ENCODE results near the gene SLC31A1. TPM values are rescaled to one million over a fixed set of nuclear protein-coding genes. Genes with fewer than 3 reads are reported as not detected.

SLC31A1 gene
- total and polyA plus RNA-seq, 2 donors (not counting 1 experiment from before 2014, with no cell fraction given) = 1.1 to 3.2 TPM

DNA sequence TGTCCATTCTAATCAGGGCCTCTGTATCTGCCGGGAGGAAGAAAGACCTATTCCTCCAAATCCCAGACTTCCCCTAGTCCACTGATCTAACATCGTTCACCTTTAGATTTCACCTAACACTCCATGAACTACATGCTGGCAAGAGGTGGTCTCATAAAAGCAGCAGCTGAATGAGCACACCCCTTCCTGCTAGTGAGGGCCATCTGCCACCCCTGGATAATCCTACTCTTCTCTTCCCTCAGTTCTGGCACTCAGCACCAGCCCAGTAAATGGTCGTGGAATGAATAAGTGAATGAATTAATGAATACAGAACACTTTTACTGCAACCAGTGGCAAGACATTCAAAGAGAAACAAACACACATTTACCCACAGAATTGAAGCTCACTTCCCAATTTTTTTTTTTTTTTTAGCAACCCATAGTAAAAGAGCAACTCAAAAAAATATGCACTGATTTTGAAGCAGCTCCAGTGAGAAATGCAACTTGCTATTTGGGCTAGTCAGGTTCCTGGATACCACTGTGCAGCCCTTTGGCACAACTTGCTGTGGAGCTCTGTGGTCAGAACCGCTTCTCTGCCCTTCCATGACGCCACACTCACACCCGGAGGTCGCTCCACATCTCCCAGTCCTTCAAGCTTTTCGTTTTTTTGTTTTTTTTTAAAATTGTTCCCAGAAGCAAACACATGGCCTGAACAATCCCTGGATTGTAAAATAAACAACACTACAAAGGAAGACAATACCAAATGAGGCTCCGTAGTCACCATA is 75.6 kb downstream of the SLC31A1 start:
- CTCF ChIA-PET = no interaction called here
- H3K36me3 ChIP-seq (replicated peaks in 1 of 2; ENCODE audit: control extremely low read depth in 1 of 2, control insufficient read depth in 1 of 2, extremely low read depth in 1 of 2, insufficient read depth in 2 of 2, low read length in 1 of 2) = peaks cover 0 to 10% of the 10 kb centered on the region in 2 experiments
- WGBS (ENCODE audit: insufficient coverage) = 83% methylated on average over 7 of the region's 9 CpGs
- H3K4me1 ChIP-seq (ENCODE audit: control insufficient read depth in 2 of 2, insufficient read depth in 2 of 2, low read length in 2 of 2) = no peaks in the 10 kb centered on the region
- H3K4me3 Mint-ChIP-seq = no peak overlapping the region
- H3K27ac Mint-ChIP-seq = no peak overlapping the region
- H3K4me3 ChIP-seq (ENCODE audit: control extremely low read depth in 1 of 5, extremely low read depth in 1 of 5, insufficient read depth in 1 of 5, low read depth in 2 of 5, low read length in 4 of 5) = no peak overlapping the region
- H3K4me1 Mint-ChIP-seq = no peaks in the 10 kb centered on the region
- no peaks in the 10 kb centered on the region for H3K9me3 ChIP-seq (ENCODE audit: control extremely low read depth in 1 of 3, control insufficient read depth in 2 of 3, insufficient read depth in 1 of 3, low read length in 2 of 3)
- H3K9me3 Mint-ChIP-seq (ENCODE audit: insufficient read depth) = no peaks in the 10 kb centered on the region
- POLR2A ChIA-PET = no interaction called here
- DNase-seq = no peak
- no peak overlapping the region for H2AFZ ChIP-seq (ENCODE audit: insufficient read depth, low read depth, low read length, poor library complexity, severe bottlenecking)
- no peak overlapping the region for H3K9ac ChIP-seq (ENCODE audit: low read length)
- intact Hi-C loops (cut with micrococcal nuclease) = no loop called here
- no peak overlapping the region for H3K27ac ChIP-seq (ENCODE audit: low read length in 2 of 2)
- no peaks in the 10 kb centered on the region for H3K79me2 ChIP-seq (ENCODE audit: control insufficient read depth, insufficient read depth, low read length)
- no peak overlapping the region for H3K4me2 ChIP-seq (replicated peaks; ENCODE audit: low read depth, low read length, poor library complexity, severe bottlenecking)
- no peak for ATAC-seq (ENCODE audit: low read depth)
- peaks cover 0 to 5% (median 0%) of the 10 kb centered on the region in 4 experiments for H3K27me3 ChIP-seq (replicated peaks in 1 of 4; ENCODE audit: control extremely low read depth in 1 of 4, control insufficient read depth in 3 of 4, insufficient read depth in 4 of 4, low read length in 3 of 4)
- peaks cover 14% of the 10 kb centered on the region for H3K27me3 Mint-ChIP-seq
- no peak for TF ChIP-seq EZH2 (IDR thresholded peaks at IDR 0.05; ENCODE audit: borderline replicate concordance, insufficient read depth, low read depth, low read length, poor library complexity, severe bottlenecking)
- TF ChIP-seq, protein P1, sequence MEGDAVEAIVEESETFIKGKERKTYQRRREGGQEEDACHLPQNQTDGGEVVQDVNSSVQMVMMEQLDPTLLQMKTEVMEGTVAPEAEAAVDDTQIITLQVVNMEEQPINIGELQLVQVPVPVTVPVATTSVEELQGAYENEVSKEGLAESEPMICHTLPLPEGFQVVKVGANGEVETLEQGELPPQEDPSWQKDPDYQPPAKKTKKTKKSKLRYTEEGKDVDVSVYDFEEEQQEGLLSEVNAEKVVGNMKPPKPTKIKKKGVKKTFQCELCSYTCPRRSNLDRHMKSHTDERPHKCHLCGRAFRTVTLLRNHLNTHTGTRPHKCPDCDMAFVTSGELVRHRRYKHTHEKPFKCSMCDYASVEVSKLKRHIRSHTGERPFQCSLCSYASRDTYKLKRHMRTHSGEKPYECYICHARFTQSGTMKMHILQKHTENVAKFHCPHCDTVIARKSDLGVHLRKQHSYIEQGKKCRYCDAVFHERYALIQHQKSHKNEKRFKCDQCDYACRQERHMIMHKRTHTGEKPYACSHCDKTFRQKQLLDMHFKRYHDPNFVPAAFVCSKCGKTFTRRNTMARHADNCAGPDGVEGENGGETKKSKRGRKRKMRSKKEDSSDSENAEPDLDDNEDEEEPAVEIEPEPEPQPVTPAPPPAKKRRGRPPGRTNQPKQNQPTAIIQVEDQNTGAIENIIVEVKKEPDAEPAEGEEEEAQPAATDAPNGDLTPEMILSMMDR (IDR thresholded peaks at IDR 0.05) = no peak
- H4K20me1 ChIP-seq (ENCODE audit: control insufficient read depth, insufficient read depth, low read length, poor library complexity, severe bottlenecking) = no peaks in the 10 kb centered on the region

DNA sequence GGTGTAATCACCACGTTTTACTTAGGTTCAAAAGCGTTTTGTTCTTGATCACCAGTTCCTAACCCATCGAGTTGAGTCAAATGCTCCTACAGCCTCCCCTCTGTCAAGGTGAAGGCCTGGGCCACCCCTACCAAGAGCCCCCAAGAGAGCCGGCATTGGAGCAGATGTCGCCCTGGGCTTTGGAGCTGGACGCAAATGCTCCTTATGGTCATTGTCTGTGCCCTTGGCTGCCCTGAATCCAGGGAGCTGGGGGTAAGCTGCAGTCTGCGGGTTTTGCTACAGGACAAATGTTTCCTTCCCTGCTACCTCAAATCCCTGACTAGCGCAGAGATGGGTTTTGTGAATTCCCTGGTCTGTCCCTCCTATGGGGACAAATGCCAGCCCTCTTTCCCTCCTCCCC is 77.0 kb downstream of the SLC31A1 start:
- no peaks in the 10 kb centered on the region for H4K20me1 ChIP-seq (ENCODE audit: control insufficient read depth, insufficient read depth, low read length, poor library complexity, severe bottlenecking)
- H3K79me2 ChIP-seq (ENCODE audit: control insufficient read depth, insufficient read depth, low read length) = no peaks in the 10 kb centered on the region
- H3K4me3 ChIP-seq (ENCODE audit: control extremely low read depth in 1 of 5, extremely low read depth in 1 of 5, insufficient read depth in 1 of 5, low read depth in 2 of 5, low read length in 4 of 5) = no peak overlapping the region
- H3K9me3 ChIP-seq (ENCODE audit: control extremely low read depth in 1 of 3, control insufficient read depth in 2 of 3, insufficient read depth in 1 of 3, low read length in 2 of 3) = no peaks in the 10 kb centered on the region
- peaks cover 0 to 5% (median 0%) of the 10 kb centered on the region in 4 experiments for H3K27me3 ChIP-seq (replicated peaks in 1 of 4; ENCODE audit: control extremely low read depth in 1 of 4, control insufficient read depth in 3 of 4, insufficient read depth in 4 of 4, low read length in 3 of 4)
- Mint-ChIP-seq H3K4me3 (no peak overlapping the region), H3K9me3 (ENCODE audit: insufficient read depth) (no peaks in the 10 kb centered on the region), H3K27ac (no peak overlapping the region), H3K27me3 (peaks cover 24% of the 10 kb centered on the region), H3K4me1 (no peaks in the 10 kb centered on the region)
- DNase-seq (no peak), ATAC-seq (ENCODE audit: low read depth) (no peak)
- ChIA-PET POLR2A (no interaction called here), CTCF (no interaction called here)
- TF ChIP-seq EZH2 (IDR thresholded peaks at IDR 0.05; ENCODE audit: borderline replicate concordance, insufficient read depth, low read depth, low read length, poor library complexity, severe bottlenecking) = no peak
- TF ChIP-seq, protein P1 (IDR thresholded peaks at IDR 0.05) = no peak
- intact Hi-C loops (cut with micrococcal nuclease) = no loop called here
- H2AFZ ChIP-seq (ENCODE audit: insufficient read depth, low read depth, low read length, poor library complexity, severe bottlenecking) = no peak overlapping the region
- H3K36me3 ChIP-seq (replicated peaks in 1 of 2; ENCODE audit: control extremely low read depth in 1 of 2, control insufficient read depth in 1 of 2, extremely low read depth in 1 of 2, insufficient read depth in 2 of 2, low read length in 1 of 2) = no peaks in the 10 kb centered on the region
- WGBS (ENCODE audit: insufficient coverage) = 100% methylated on average over 7 of the region's 8 CpGs
- no peak overlapping the region for H3K4me2 ChIP-seq (replicated peaks; ENCODE audit: low read depth, low read length, poor library complexity, severe bottlenecking)
- H3K4me1 ChIP-seq (ENCODE audit: control insufficient read depth in 2 of 2, insufficient read depth in 2 of 2, low read length in 2 of 2) = no peaks in the 10 kb centered on the region
- H3K27ac ChIP-seq (ENCODE audit: low read length in 2 of 2) = no peak overlapping the region
- no peak overlapping the region for H3K9ac ChIP-seq (ENCODE audit: low read length)

All from B cell (primary cell).